Upper lobe of left lung (tissue), 4 donors: ENCODE results near the gene SSNA1.

Experiments
- CTCF ChIP-seq, 6 experiments: fragments of 450-650 bp in 4 of 6; fragments of 200-600 bp in 2 of 6; sonication (generic) in 2 of 6; IDR thresholded peaks; one replicate each; pipeline ENCODE4 v1.5.1; 2016 to 2019; ENCODE audit warnings: antibody characterized with exemption in 6 of 6
- POLR2A ChIP-seq, 4 donors: fragments of 450-650 bp; IDR thresholded peaks; one replicate each; pipeline ENCODE4 v1.5.1; 2016 to 2017; ENCODE audit warnings: antibody characterized with exemption in 4 of 4, mild to moderate bottlenecking in 2 of 4

- no peak for TF ChIP-seq CTCF (IDR thresholded peaks at IDR 0.05)
- TF ChIP-seq POLR2A (IDR thresholded peaks at IDR 0.05): no peak
These were observed 43.6 kb downstream of the SSNA1 start for GRCh38 chr9:137232101-137232500.
